HG03108 (cell line): Measurements from ENCODE around the gene DCXR.
A peak's percentile ranks its signal among the peaks of the same experiment; 100 is the strongest.

ENCODE experiments used
- ATAC-seq: cut with Tn5 transposase; IDR thresholded peaks from one replicate; pipeline ENCODE4 v1.9.1; 2021; ENCODE audit warnings: moderate library complexity; ENCODE audit not compliant: unreplicated experiment

The DCXR gene

GRCh38 chr17:82073446-82073845 lies 35.9 kb upstream of the DCXR start:
- ATAC-seq = no peak

GRCh38 chr17:82072827-82073226 lies 35.3 kb upstream of the DCXR start:
- ATAC-seq = no peak

GRCh38 chr17:82070611-82071010 lies 33.1 kb upstream of the DCXR start:
- ATAC-seq = no peak

GRCh38 chr17:82065638-82066303 lies 28.3 kb upstream of the DCXR start, which contains the start of gene DUS1L:
DUS1L (minus strand) TSS chr17:82065804; CDS start chr17:82065059, 745 bp downstream.
- ATAC-seq = peak; percentile 60

GRCh38 chr17:82065193-82065637 lies 27.7 kb upstream of the DCXR start:
- ATAC-seq = no peak

- ATAC-seq = no peak
These were observed 27.1 kb upstream of the DCXR start for GRCh38 chr17:82064433-82065192.

GRCh38 chr17:82063424-82064415 lies 26.2 kb upstream of the DCXR start:
- ATAC-seq = no peak

- ATAC-seq = no peak
These were observed 25.5 kb upstream of the DCXR start for GRCh38 chr17:82062984-82063368.

GRCh38 chr17:82062076-82062983 lies 24.8 kb upstream of the DCXR start:
- ATAC-seq = no peak

GRCh38 chr17:82061047-82061925 lies 23.8 kb upstream of the DCXR start:
- ATAC-seq = no peak

- ATAC-seq = no peak
These were observed 23.1 kb upstream of the DCXR start for GRCh38 chr17:82060614-82061013.

- ATAC-seq = no peak
These were observed 22.5 kb upstream of the DCXR start for GRCh38 chr17:82060001-82060380.

- no peak for ATAC-seq
These were observed 21.9 kb upstream of the DCXR start for GRCh38 chr17:82059272-82060000.

- ATAC-seq = no peak
These were observed 21.4 kb upstream of the DCXR start for GRCh38 chr17:82058855-82059249.

- no peak for ATAC-seq
These were observed 20.8 kb upstream of the DCXR start for GRCh38 chr17:82058230-82058854.

- no peak for ATAC-seq
These were observed 19.5 kb upstream of the DCXR start for GRCh38 chr17:82056729-82057621.
